GM10248 (cell line): ENCODE measurements around the gene SFMBT1.

Experiments
- CTCF ChIA-PET: fragments of 300-600 bp; sonication (Branson Sonifier 250); formaldehyde crosslinking; extraction: SDS; loops from one replicate; lab custom pipeline; 2021; ENCODE audit warnings: antibody characterized with exemption; lab: Yijun Ruan, JAX
- POLR2A ChIA-PET: fragments of 350-650 bp; sonication (Branson Sonifier 250); formaldehyde crosslinking; extraction: SDS; loops from one replicate; lab custom pipeline; 2020; ENCODE audit warnings: antibody characterized with exemption; lab: Yijun Ruan, JAX
- DNase-seq: peaks from one replicate; pipeline ENCODE4 v3.0.0; 2012; ENCODE audit errors: extremely low spot score
- CTCF ChIP-seq: IDR thresholded peaks from 2 replicates; pipeline ENCODE4 v1.5.1; 2012; ENCODE audit warnings: mild to moderate bottlenecking, low read depth; ENCODE audit errors: extremely low read depth, missing control alignments, control extremely low read depth

Gene SFMBT1

GRCh38 chr3:52877085-52877484 lies 168.8 kb downstream of the SFMBT1 start:
- ChIA-PET POLR2A (no interaction called here), CTCF (interaction anchor here (0.8 kb wide), 1 partner anchor 10 kb away, joined by 3 read pairs; no protein-coding TSS in a partner anchor)
- TF ChIP-seq CTCF = no peak
- no peak for DNase-seq

GRCh38 chr3:52874864-52875587 lies 170.8 kb downstream of the SFMBT1 start:
- POLR2A ChIA-PET = no interaction called here
- CTCF ChIA-PET = interaction anchor here (1.0 to 1.5 kb wide), 4 partner anchors 8 to 77 kb away, joined by 3 to 6 read pairs (median 4); no protein-coding TSS in a partner anchor
- no peak for TF ChIP-seq CTCF
- DNase-seq = no peak

- ChIA-PET POLR2A (no interaction called here), CTCF (interaction anchor here (1.0 to 1.5 kb wide), 2 partner anchors 21 to 76 kb away, joined by 3 to 6 read pairs; no protein-coding TSS in a partner anchor)
- DNase-seq = no peak
- TF ChIP-seq CTCF = no peak
Observed at GRCh38 chr3:52874160-52874701, 171.6 kb downstream of the SFMBT1 start.

- CTCF ChIA-PET = interaction anchor here (1.5 kb wide), 1 partner anchor 75 kb away, joined by 6 read pairs; no protein-coding TSS in a partner anchor
- TF ChIP-seq CTCF = no peak
- POLR2A ChIA-PET = no interaction called here
- no peak for DNase-seq
Observed at GRCh38 chr3:52873433-52874159, 172.3 kb downstream of the SFMBT1 start.

- no peak for DNase-seq
- no peak for TF ChIP-seq CTCF
- ChIA-PET POLR2A (no interaction called here), CTCF (interaction anchor here (0.8 to 1.8 kb wide), 3 partner anchors 18 to 63 kb away, joined by 3 to 4 read pairs (median 3); no protein-coding TSS in a partner anchor)
Observed at GRCh38 chr3:52872245-52872644, 173.6 kb downstream of the SFMBT1 start.

- TF ChIP-seq CTCF = no peak
- CTCF ChIA-PET = interaction anchor here (0.9 to 1.8 kb wide), 2 partner anchors 18 to 26 kb away, joined by 3 read pairs; no protein-coding TSS in a partner anchor
Observed at GRCh38 chr3:52871761-52872160, 174.1 kb downstream of the SFMBT1 start.

More at GRCh38 chr3:52871761-52872160, 174.1 kb downstream of the SFMBT1 start:
- POLR2A ChIA-PET = no interaction called here
- no peak for DNase-seq
